H1 (cell line): ENCODE measurements around the gene SHCBP1L. TPM values are rescaled to one million over a fixed set of nuclear protein-coding genes. Genes with fewer than 3 reads are reported as not detected.

Experiments used
- CTCF ChIA-PET: fragments of 300-600 bp; sonication (Branson Sonifier 250); formaldehyde crosslinking; loops from one replicate; lab custom pipeline; 2021; ENCODE audit not compliant: partially characterized antibody; lab: Charles Lee
- POLR2A ChIA-PET: fragments of 300-600 bp; sonication (Branson Sonifier 250); formaldehyde crosslinking; loops from one replicate; lab custom pipeline; 2021; ENCODE audit warnings: inconsistent platforms; ENCODE audit not compliant: partially characterized antibody; lab: Charles Lee
- DNase-seq, 2 experiments: peaks; one replicate each; pipeline versions ENCODE4 v3.0.0 to v3.0.0-alpha.2; 2010 to 2022; ENCODE audit warnings: low spot score in 2 of 2, low read depth in 1 of 2, mixed read lengths in 1 of 2
- FAIRE-seq: peaks from 2 replicates; lab custom pipeline; 2011; peaks lifted over from hg19 to GRCh38; lab: Jason Lieb, UNC
- H2AFZ ChIP-seq: 2 replicates; pipeline ENCODE4 v1.8.1; 2012; ENCODE audit warnings: low read length, inconsistent platforms
- H2AK5ac ChIP-seq: 2 replicates; pipeline ENCODE4 v1.6.1; 2013; ENCODE audit warnings: low read depth, low read length
- H2BK120ac ChIP-seq: replicated peaks from 2 replicates; pipeline ENCODE3; 2013; ENCODE audit warnings: low read depth, low read length, inconsistent platforms
- H2BK12ac ChIP-seq: 2 replicates; pipeline ENCODE4 v1.6.1; 2013; ENCODE audit warnings: low read depth, low read length
- H2BK15ac ChIP-seq: 2 replicates; pipeline ENCODE4 v1.6.1; 2013; ENCODE audit warnings: low read length
- H2BK20ac ChIP-seq: 2 replicates; pipeline ENCODE4 v1.6.1; 2013; ENCODE audit warnings: low read length
- H2BK5ac ChIP-seq: 2 replicates; pipeline ENCODE4 v1.6.1; 2013; ENCODE audit warnings: low read depth, low read length
- H3K14ac ChIP-seq: 2 replicates; pipeline ENCODE4 v1.6.1; 2013; ENCODE audit warnings: inconsistent platforms; ENCODE audit not compliant: insufficient read length
- H3K18ac ChIP-seq: 2 replicates; pipeline ENCODE4 v1.6.1; 2013; ENCODE audit warnings: low read length; ENCODE audit errors: extremely low read depth
- H3K23ac ChIP-seq: 2 replicates; pipeline ENCODE4 v1.6.1; 2013; ENCODE audit warnings: inconsistent platforms; ENCODE audit not compliant: insufficient read length
- H3K23me2 ChIP-seq: 2 replicates; pipeline ENCODE4 v1.6.1; 2013; ENCODE audit warnings: low read depth, low read length
- H3K27ac ChIP-seq: 2 replicates; pipeline ENCODE4 v1.6.1; 2011; ENCODE audit warnings: low read depth, low read length, inconsistent platforms
- H3K27me3 ChIP-seq, 4 experiments: replicated peaks in 1 of 4; 1 replicate in 1 of 4; 2 replicates in 3 of 4; pipeline versions ENCODE4 v1.6.1 to v1.8.1; 2011 to 2013; ENCODE audit warnings: low read length in 3 of 4, mild to moderate bottlenecking in 3 of 4, inconsistent platforms in 2 of 4, mixed read lengths in 2 of 4, moderate library complexity in 1 of 4; ENCODE audit not compliant: control insufficient read depth in 3 of 4, insufficient read depth in 3 of 4; ENCODE audit errors: extremely low read depth in 1 of 4
- H3K36me3 ChIP-seq, 4 experiments: 2 replicates each; pipeline versions ENCODE4 v1.6.1 to v1.8.1; 2011 to 2013; ENCODE audit warnings: mild to moderate bottlenecking in 4 of 4, low read length in 3 of 4, moderate library complexity in 2 of 4, control low read depth in 1 of 4, inconsistent platforms in 1 of 4; ENCODE audit not compliant: insufficient read depth in 4 of 4, control insufficient read depth in 2 of 4
- H3K4ac ChIP-seq: replicated peaks from 2 replicates; pipeline ENCODE3; 2013; ENCODE audit warnings: low read length, low read depth, mixed read lengths, inconsistent platforms; ENCODE audit not compliant: insufficient read length
- H3K4me1 ChIP-seq, 4 experiments: replicated peaks in 1 of 4; 1 replicate in 1 of 4; 2 replicates in 3 of 4; pipeline versions ENCODE4 v1.6.1 to v1.8.1; 2011 to 2013; ENCODE audit warnings: low read length in 3 of 4, inconsistent platforms in 2 of 4, mixed read lengths in 1 of 4; ENCODE audit not compliant: insufficient read depth in 4 of 4, control insufficient read depth in 3 of 4
- H3K4me2 ChIP-seq, 2 experiments: 2 replicates each; pipeline versions ENCODE4 v1.6.1 to v1.8.1; 2011 to 2013; ENCODE audit warnings: low read depth in 2 of 2, low read length in 2 of 2, control low read depth in 1 of 2, inconsistent platforms in 1 of 2, mild to moderate bottlenecking in 1 of 2; ENCODE audit not compliant: insufficient read depth in 1 of 2
- H3K4me3 ChIP-seq, 4 experiments: fragments of 200-600, 300-600 bp in 1 of 4; sonication (generic), shearing (Covaris generic), sonication (Bioruptor Twin) in 1 of 4; 2 replicates each; pipeline versions ENCODE4 v1.5.1 to v1.8.1; 2011 to 2016; ENCODE audit warnings: low read length in 4 of 4, low read depth in 3 of 4, control low read depth in 2 of 4, inconsistent platforms in 2 of 4, mild to moderate bottlenecking in 2 of 4, mixed read lengths in 1 of 4, moderate library complexity in 1 of 4; ENCODE audit not compliant: insufficient read depth in 2 of 4; ENCODE audit errors: extremely low read depth in 1 of 4
- H3K56ac ChIP-seq: replicated peaks from 2 replicates; pipeline ENCODE3; 2013; ENCODE audit warnings: low read depth, mild to moderate bottlenecking, mixed read lengths, low read length, inconsistent platforms; ENCODE audit not compliant: insufficient read length
- H3K79me1 ChIP-seq: 2 replicates; pipeline ENCODE4 v1.6.1; 2013; ENCODE audit warnings: low read depth, low read length, control low read depth
- H3K79me2 ChIP-seq, 2 experiments: 2 replicates each; pipeline versions ENCODE4 v1.6.1 to v1.8.1; 2012 to 2013; ENCODE audit warnings: low read length in 2 of 2, mild to moderate bottlenecking in 2 of 2, inconsistent platforms in 1 of 2; ENCODE audit not compliant: insufficient read depth in 2 of 2, control insufficient read depth in 1 of 2
- H3K9ac ChIP-seq, 4 experiments: replicated peaks in 1 of 4; 1 replicate in 1 of 4; 2 replicates in 3 of 4; pipeline versions ENCODE4 v1.6.1 to v1.8.1; 2011 to 2013; ENCODE audit warnings: low read depth in 3 of 4, low read length in 3 of 4, control low read depth in 2 of 4, mild to moderate bottlenecking in 2 of 4, moderate library complexity in 2 of 4, inconsistent platforms in 1 of 4; ENCODE audit errors: extremely low read depth in 1 of 4
- H3K9me3 ChIP-seq, 2 experiments: 2 replicates each; pipeline versions ENCODE4 v1.6.1 to v1.8.1; 2012 to 2013; ENCODE audit warnings: mild to moderate bottlenecking in 2 of 2, moderate library complexity in 2 of 2, control low read depth in 1 of 2, inconsistent platforms in 1 of 2, low read depth in 1 of 2, low read length in 1 of 2, mixed read lengths in 1 of 2; ENCODE audit not compliant: insufficient read depth in 2 of 2
- H4K20me1 ChIP-seq, 2 experiments: replicated peaks in 1 of 2; 2 replicates each; pipeline versions ENCODE3 to v1.8.1; 2011 to 2013; ENCODE audit warnings: inconsistent platforms in 2 of 2, low read length in 2 of 2, mild to moderate bottlenecking in 1 of 2; ENCODE audit not compliant: insufficient read depth in 2 of 2, control insufficient read depth in 1 of 2
- H4K5ac ChIP-seq: 2 replicates; pipeline ENCODE4 v1.6.1; 2013; ENCODE audit warnings: low read length, low read depth, mixed read lengths, inconsistent platforms; ENCODE audit not compliant: insufficient read length
- H4K8ac ChIP-seq: 2 replicates; pipeline ENCODE4 v1.8.0; 2013; ENCODE audit warnings: mild to moderate bottlenecking, moderate library complexity, low read length, inconsistent platforms; ENCODE audit not compliant: insufficient read depth; ENCODE audit errors: extremely low read depth
- H4K91ac ChIP-seq: replicated peaks from 2 replicates; pipeline ENCODE3; 2013; ENCODE audit warnings: low read length, mixed read lengths, inconsistent platforms; ENCODE audit not compliant: insufficient read length
- CBX5 ChIP-seq: fragments of 300-800, 300-1000 bp; sonication (generic); IDR thresholded peaks from 2 replicates; pipeline ENCODE4 v1.7.1; 2016; ENCODE audit warnings: antibody characterized with exemption, low read length, low read depth
- CREB1 ChIP-seq: IDR thresholded peaks from 2 replicates; pipeline ENCODE4 v1.6.1; 2012; ENCODE audit warnings: inconsistent platforms
- HDAC2 ChIP-seq, 2 experiments: fragments of 300-600 bp in 1 of 2; sonication (generic) in 1 of 2; IDR thresholded peaks; 2 replicates each; pipeline ENCODE4 v1.6.1; 2011 to 2012; ENCODE audit warnings: low read depth in 2 of 2, low read length in 2 of 2, mild to moderate bottlenecking in 2 of 2, moderate library complexity in 2 of 2, borderline replicate concordance in 1 of 2, inconsistent platforms in 1 of 2
- MAFK ChIP-seq: IDR thresholded peaks from 2 replicates; pipeline ENCODE4 v1.6.1; 2012; ENCODE audit warnings: low read depth, mild to moderate bottlenecking, improper control_type of control experiment, low read length
- MAX ChIP-seq: IDR thresholded peaks from 2 replicates; pipeline ENCODE4 v1.6.1; 2012; ENCODE audit warnings: inconsistent platforms
- NANOG ChIP-seq: IDR thresholded peaks from 2 replicates; pipeline ENCODE4 v1.6.1; 2011; ENCODE audit warnings: low read length, low read depth, mild to moderate bottlenecking, inconsistent platforms; ENCODE audit not compliant: insufficient read depth, poor library complexity, severe bottlenecking
- NRF1 ChIP-seq: IDR thresholded peaks from 2 replicates; pipeline ENCODE4 v1.6.1; 2011; ENCODE audit warnings: mild to moderate bottlenecking, low read depth, low read length, improper control_type of control experiment
- PHF8 ChIP-seq: fragments of 200-600 bp; sonication (generic); conservative IDR thresholded peaks from 2 replicates; pipeline ENCODE4 v1.7.1; 2012; ENCODE audit warnings: low read depth, mild to moderate bottlenecking, inconsistent platforms, low read length, moderate library complexity
- SIRT6 ChIP-seq: IDR thresholded peaks from one replicate; pipeline ENCODE4 v1.7.1; 2012; ENCODE audit warnings: low read length, inconsistent platforms
- SUZ12 ChIP-seq: fragments of 200-600 bp; sonication (generic); IDR thresholded peaks from 2 replicates; pipeline ENCODE4 v1.6.1; 2012; ENCODE audit warnings: mild to moderate bottlenecking, inconsistent platforms, low read length, moderate library complexity, mixed read lengths
- TAF1 ChIP-seq: IDR thresholded peaks from 2 replicates; pipeline ENCODE4 v1.6.1; 2011; ENCODE audit warnings: mild to moderate bottlenecking, low read depth, low read length
- TAF7 ChIP-seq: optimal IDR thresholded peaks from 2 replicates; pipeline ENCODE3; 2011; ENCODE audit warnings: low read depth, mild to moderate bottlenecking, inconsistent platforms, low read length, moderate library complexity, borderline replicate concordance
- TEAD4 ChIP-seq: IDR thresholded peaks from 2 replicates; pipeline ENCODE4 v1.6.1; 2012; ENCODE audit warnings: low read depth, low read length, inconsistent platforms, mixed read lengths
- YY1 ChIP-seq: IDR thresholded peaks from 2 replicates; pipeline ENCODE4 v1.6.1; 2011; ENCODE audit warnings: low read depth, mild to moderate bottlenecking, low read length
- WGBS, 2 experiments: shearing (Covaris generic) in 1 of 2; methylation state at CpG; one replicate each; pipeline versions ENCODE4 v1.1.6 to v1.1.7; 2013 to 2015; ENCODE audit warnings: low lambda C conversion rate in 2 of 2, mixed read lengths in 2 of 2, inconsistent platforms in 1 of 2, low coverage in 1 of 2, missing lambda C conversion rate in 1 of 2; ENCODE audit not compliant: insufficient replicate concordance in 2 of 2, insufficient coverage in 1 of 2, insufficient read length in 1 of 2; ENCODE audit errors: extremely low coverage in 1 of 2, missing lambda C conversion rate in 1 of 2; 5-methylcytosine and 5-hydroxymethylcytosine counted together
- polyA plus RNA-seq, 7 experiments: library from polyadenylated mRNA; depleted of rRNA in 3 of 7; stranded (reverse) in 5 of 7; unstranded in 2 of 7; fragments of >200 nt in 5 of 7; fragments of 200-250 nt in 2 of 7; gene quantifications; 1 replicate in 5 of 7; 2 replicates in 1 of 7; 4 replicates in 1 of 7; pipeline versions ENCODE4 v1.2.1 to v1.2.3, GENCODE V29; 2011 to 2013; ENCODE audit warnings: missing spikeins in 2 of 7, mixed read lengths in 2 of 7
- total RNA-seq: library from RNA; stranded (reverse); fragmentation: NEBNext Ultra II Directional; extraction: Animal tissue kit (Norgen Biotek cat#: 25700); gene quantifications from 2 replicates; pipeline ENCODE4 v1.2.1, GENCODE V29; 2021

The SHCBP1L gene
- total and polyA plus RNA-seq, 2 of the 8 experiments (the other 6 are each of a cell fraction or from before 2014, with no cell fraction given) = not detected

GRCh38 chr1:182857212-182857611, 95.8 kb downstream of the SHCBP1L start:
- no peak overlapping the region for H2BK15ac ChIP-seq
- H4K8ac ChIP-seq = no peak overlapping the region
- no peaks in the 10 kb centered on the region for H3K23me2 ChIP-seq
- no peak overlapping the region for H4K5ac ChIP-seq
- FAIRE-seq (no peak), DNase-seq (no peak)
- 0 out of 2 replicates have a peak, but pooled peaks cover 3% of the 10 kb centered on the region for H3K79me1 ChIP-seq
- no peaks in the 10 kb centered on the region for H3K27me3 ChIP-seq
- H3K4me3 ChIP-seq = no peak overlapping the region
- H3K4me1 ChIP-seq = no peaks in the 10 kb centered on the region
- no peak overlapping the region for H2AFZ ChIP-seq
- H4K91ac ChIP-seq = no peak overlapping the region
- no peaks in the 10 kb centered on the region for H3K9me3 ChIP-seq
- peaks cover 0 to 82% of the 10 kb centered on the region in 2 experiments; a peak in 2 of 4 replicates for H3K79me2 ChIP-seq
- no peak overlapping the region for H3K23ac ChIP-seq
- no peak overlapping the region for H2BK120ac ChIP-seq
- H3K4ac ChIP-seq = no peak overlapping the region
- no peak overlapping the region for H3K4me2 ChIP-seq
- no peak overlapping the region for H2BK20ac ChIP-seq
- H4K20me1 ChIP-seq = peaks cover 1 to 6% of the 10 kb centered on the region in 2 experiments
- H2AK5ac ChIP-seq = no peak overlapping the region
- 89% methylated on average over 3 of the region's 3 CpGs; no CpG with 5 or more reads in 1 of the 2 experiments for WGBS, 2 experiments
- no peak overlapping the region for H3K18ac ChIP-seq
- ChIA-PET CTCF (interaction anchor here (1.1 to 2.2 kb wide), 3 partner anchors 25 to 32 kb away, joined by 3 to 7 read pairs (median 5); no protein-coding TSS in a partner anchor), POLR2A (interaction anchor here (1.4 to 7.8 kb wide), 9 partner anchors 8 to 32 kb away, joined by 3 to 85 read pairs (median 12); no protein-coding TSS in a partner anchor)
- H3K14ac ChIP-seq = no peak overlapping the region
- no peak overlapping the region for H3K9ac ChIP-seq
- no peak overlapping the region for H2BK5ac ChIP-seq
- peaks cover 58 to 100% (median 97%) of the 10 kb centered on the region in 4 experiments for H3K36me3 ChIP-seq
- H3K27ac ChIP-seq = no peak overlapping the region
- no peak overlapping the region for H2BK12ac ChIP-seq
- H3K56ac ChIP-seq = no peak overlapping the region
- no peak for TF ChIP-seq YY1
- no peak for TF ChIP-seq MAX
- no peak for TF ChIP-seq MAFK
- TF ChIP-seq HDAC2 (IDR thresholded peaks at IDR 0.05; ENCODE audit: borderline replicate concordance in 1 of 2, low read depth in 2 of 2, low read length in 2 of 2) = no peak
- TF ChIP-seq TEAD4 = no peak
- TF ChIP-seq CREB1 = no peak
- no peak for TF ChIP-seq TAF1
- no peak for TF ChIP-seq TAF7
- TF ChIP-seq SUZ12 = no peak
- TF ChIP-seq SIRT6 = no peak
- TF ChIP-seq CBX5 = no peak
- no peak for TF ChIP-seq NRF1
- TF ChIP-seq PHF8 = no peak
- TF ChIP-seq NANOG = no peak
